AG09319 (cell line): ENCODE data around the gene KIR2DL3.
"Not testable (repeated sequence)": the region's sequence is repeated elsewhere in the genome, so short reads cannot be mapped to it uniquely, and the experiment has no call there.

Source experiments
- DNase-seq: peaks from one replicate; pipeline ENCODE4 v3.0.0-alpha.2; 2010; ENCODE audit warnings: low read depth; ENCODE audit errors: extremely low read depth
- CTCF ChIP-seq: IDR thresholded peaks from 2 replicates; pipeline ENCODE4 v1.5.1; 2011; ENCODE audit warnings: low read depth, mild to moderate bottlenecking, inconsistent platforms, low read length, moderate library complexity

Gene KIR2DL3

DNA sequence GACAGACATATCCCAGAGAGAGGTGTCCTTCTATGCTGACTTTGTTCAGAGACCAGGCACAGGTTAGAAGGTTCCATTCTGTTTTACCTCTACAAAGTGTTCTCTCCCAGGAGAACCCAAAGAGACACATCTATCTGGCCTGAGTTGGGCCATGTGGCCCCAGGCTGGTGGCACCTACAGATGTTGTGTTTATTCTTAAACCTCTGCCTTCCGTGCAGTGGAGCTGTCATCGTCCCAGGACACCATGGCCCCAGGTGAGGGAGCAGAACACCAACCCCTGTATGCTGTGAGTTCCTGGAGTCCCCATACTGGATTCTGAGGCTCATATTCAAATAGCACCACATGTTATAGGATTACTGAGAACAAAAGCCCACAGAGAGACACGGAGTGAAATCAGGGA, 10.1 kb upstream of the KIR2DL3 start:
- TF ChIP-seq CTCF = no peak

GRCh38 chr19:54729416-54730188, 8.7 kb upstream of the KIR2DL3 start:
- no peak for TF ChIP-seq CTCF
- DNase-seq = no peak

More for the DNA sequence above, 10.1 kb upstream of the KIR2DL3 start:
- no peak for DNase-seq

DNA sequence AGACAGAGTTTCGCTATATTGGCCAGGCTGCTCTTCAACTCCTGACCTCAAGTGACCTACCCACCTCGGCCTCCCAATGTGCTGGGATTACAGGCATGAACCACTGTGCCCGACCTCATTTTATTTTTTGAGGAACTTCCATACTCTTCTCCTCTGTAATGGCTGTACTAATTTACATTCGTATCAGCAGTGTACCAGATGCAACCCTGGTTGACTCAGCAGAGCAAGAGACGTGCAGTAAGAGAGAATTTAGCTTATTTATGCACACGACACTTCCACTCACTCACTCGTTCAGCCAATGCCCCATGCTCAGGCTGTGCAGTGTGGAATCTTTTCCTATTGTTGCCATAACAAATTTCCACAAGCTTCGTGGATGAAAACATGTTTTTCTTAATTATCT, 7.1 kb upstream of the KIR2DL3 start:
- DNase-seq = no peak

DNA sequence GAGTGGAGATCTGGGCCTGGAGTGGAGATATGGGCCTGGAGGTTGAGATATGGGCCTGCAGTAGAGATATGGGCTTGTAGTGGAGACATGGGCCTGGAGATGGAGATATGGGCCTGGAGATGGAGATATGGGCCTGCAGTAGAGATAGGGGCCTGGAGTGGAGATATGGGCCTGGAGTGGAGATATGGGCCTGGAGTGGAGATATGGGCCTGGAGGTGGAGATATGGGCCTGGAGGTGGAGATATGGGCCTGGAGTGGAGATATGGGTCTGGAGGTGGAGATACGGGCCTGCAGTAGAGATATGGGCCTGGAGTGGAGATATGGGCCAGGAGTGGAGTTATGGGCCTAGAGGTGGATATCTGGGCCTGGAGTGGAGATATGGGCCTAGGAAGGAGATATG, 402 bp downstream of the KIR2DL3 start:
- TF ChIP-seq CTCF = no peak
- DNase-seq = no peak

More for the DNA sequence above, 7.1 kb upstream of the KIR2DL3 start:
- TF ChIP-seq CTCF = no peak

GRCh38 chr19:54739587-54740497, 1.5 kb downstream of the KIR2DL3 start:
- DNase-seq = no peak
- no peak for TF ChIP-seq CTCF

- DNase-seq = not testable (repeated sequence)
These were observed 3.6 kb downstream of the KIR2DL3 start for GRCh38 chr19:54741950-54742349.

- DNase-seq = not testable (repeated sequence)
These were observed 5.8 kb downstream of the KIR2DL3 start for GRCh38 chr19:54744080-54744479.

GRCh38 chr19:54747614-54748322, 9.5 kb downstream of the KIR2DL3 start:
- not testable (repeated sequence) for DNase-seq

DNA sequence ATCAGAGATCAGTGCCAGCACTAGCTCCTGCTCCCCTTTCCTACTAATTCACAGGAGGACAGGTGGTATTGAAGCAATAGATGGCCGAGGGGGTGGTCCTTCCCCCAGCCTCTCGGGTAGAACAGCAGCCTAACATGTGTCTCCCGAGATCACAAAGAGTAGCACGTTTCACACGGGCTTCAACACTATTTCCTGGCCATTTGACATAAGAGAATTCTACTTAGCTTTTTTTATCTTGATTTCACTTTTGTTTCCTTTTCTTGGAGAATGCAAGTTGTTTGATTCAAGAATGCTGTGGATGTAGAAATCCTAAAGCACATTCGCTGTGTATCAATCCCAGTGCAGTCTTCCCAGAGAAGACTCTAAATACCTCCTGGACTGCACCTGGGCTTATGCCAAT, 12.0 kb downstream of the KIR2DL3 start:
- not testable (repeated sequence) for DNase-seq

DNA sequence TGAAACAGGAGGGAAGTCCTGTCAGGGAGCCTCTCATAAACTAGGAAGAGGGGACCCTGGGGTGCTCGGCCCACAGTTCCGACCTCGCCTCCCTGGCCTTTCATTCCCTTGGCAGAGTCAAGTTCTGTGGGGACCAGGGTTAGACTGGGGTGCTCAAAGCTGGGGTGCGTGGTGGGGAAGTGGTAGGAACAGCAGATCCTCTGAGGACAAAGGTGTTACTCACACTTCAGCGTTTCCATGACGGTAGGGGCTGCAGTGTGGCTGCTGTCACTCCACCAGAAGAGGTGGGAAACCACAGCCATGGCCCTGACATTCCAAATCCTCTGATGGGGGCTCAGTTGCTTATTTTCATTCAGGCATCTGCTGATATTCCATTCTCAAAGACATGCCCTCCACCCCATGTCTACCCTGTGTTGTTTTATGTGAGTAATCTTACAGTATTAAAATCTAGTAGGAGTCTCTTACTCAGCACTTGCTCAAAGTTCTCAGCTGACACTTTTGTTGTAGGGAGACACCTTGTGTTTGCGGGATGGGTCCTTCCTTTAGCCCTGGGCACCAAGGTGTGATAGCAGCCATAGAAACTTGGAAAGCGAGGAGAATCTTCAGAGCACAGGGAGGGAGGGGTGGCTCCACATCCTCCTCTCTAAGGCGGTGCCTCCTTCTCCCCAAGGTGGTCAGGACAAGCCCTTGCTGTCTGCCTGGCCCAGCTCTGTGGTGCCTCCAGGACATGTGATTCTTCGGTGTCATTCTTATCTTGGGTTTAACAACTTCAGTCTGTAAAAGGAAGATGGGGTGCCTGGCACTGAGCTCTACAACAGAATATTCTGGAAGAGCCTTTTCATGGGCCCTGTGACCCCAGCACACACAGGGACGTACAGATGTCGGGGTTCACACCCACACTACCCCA, 18.1 kb downstream of the KIR2DL3 start:
- not testable (repeated sequence) for DNase-seq

GRCh38 chr19:54758577-54758976, 20.3 kb downstream of the KIR2DL3 start:
- not testable (repeated sequence) for DNase-seq

DNA sequence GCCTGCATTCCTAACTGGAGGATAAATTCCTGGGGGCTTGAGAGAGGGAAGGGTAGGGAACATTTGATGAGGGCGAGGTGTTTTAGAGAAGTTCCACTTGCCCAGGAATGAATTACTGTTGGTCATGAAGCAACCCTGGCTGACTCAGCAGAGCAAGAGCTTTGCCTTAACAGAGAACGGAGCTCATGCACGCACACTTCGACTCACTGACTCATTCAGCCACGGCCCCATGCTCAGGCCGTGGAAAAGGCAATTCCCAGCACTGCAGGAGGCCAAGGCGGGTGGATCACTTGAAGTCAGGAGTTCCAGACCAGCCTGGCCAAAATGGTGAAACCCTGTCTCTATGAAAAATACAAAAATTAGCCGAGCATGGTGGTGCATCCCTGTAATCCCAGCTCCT, 25.9 kb downstream of the KIR2DL3 start:
- not testable (repeated sequence) for DNase-seq
